GM18519 (cell line): ENCODE results near the gene C11orf21.

ENCODE experiments used
- ATAC-seq: cut with Tn5 transposase; IDR thresholded peaks from one replicate; pipeline ENCODE4 v1.9.1; 2021; ENCODE audit warnings: mild to moderate bottlenecking, moderate library complexity; ENCODE audit not compliant: unreplicated experiment, low FRiP score

The C11orf21 gene

GRCh38 chr11:2309251-2310072 is 7.7 kb upstream of the C11orf21 start:
- no peak for ATAC-seq

DNA sequence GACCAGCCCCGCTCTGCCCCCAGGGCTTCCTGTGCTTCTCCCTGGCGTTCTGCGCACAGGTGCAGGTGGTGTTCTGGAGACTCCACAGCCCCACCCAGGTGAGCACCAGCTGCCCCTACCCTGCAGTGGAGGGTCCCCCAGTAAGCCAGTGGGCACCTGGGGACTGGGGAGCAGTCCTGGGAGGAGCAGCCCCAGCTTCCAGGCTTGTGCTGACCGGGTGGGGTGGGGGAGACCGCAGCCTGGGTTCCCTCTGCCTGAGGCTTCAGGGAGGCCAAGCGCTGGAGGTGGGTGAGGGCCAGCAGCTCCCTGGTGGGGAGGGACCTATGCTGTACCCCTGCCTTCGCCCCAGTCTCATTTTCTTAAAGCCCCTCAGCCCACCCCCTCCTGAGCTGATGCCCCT is 7.0 kb upstream of the C11orf21 start:
- no peak for ATAC-seq

DNA sequence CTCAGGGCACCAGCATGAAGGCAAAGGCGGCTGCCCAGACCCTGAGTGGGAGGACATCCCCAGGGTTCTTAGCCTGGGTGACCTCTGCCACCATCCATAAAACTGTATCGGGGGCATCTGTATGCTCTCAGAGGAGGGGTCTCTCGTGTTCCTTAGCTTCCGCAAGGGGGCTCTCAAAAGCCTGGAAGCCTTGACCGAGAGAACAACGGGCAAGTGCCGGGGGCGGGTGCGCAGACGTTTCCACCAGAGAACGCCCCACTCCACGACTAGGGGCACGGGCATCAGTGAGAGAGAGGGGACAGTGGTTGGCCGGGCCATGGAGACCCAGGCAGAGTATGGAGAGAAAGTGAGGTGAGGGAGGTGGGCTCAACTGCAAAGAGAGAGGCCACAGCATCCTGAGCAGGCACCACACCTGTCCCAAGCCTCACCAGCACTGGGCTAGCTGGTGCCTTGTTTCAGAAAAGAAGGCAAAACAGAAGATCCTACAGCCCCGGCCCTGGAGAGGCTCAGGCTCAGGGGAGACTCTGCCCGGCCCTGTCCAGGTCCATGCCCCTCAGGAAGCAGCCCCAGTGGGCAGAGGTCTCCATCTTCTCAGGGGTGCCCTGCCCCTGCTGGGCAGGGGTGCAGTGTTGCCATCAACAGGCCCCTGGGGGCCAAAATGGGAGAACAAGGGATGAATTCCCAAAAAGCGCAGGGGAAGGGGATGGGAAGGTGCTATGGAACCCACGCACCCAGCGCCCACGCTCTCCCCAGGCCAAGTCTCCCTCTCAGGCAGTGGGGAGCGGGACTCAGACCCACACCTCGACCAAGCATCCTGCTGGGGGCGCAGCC is 6.0 kb upstream of the C11orf21 start:
- no peak for ATAC-seq

- no peak for ATAC-seq
Observed at GRCh38 chr11:2306877-2307500, 5.3 kb upstream of the C11orf21 start.

DNA sequence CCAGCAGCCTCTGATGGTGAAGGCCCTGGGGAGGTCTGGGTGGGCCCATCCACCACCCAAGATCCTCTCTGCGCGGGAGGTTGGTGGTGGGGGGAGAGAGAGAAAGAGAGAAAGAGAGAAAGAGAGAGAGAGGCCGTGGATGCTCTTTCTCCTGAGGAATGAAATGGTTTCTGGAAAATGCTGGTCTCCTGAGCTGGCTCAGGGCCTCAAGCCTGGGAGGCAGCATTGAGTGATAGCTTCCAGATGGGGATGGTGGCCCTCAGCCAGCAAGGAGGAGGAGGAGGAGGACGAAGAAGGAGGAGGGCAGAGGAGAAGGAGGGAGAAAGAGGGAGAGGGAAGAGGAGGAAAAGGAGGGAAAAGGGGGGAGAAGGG is 4.7 kb upstream of the C11orf21 start:
- ATAC-seq, result no peak

- no peak for ATAC-seq
Observed at GRCh38 chr11:2305788-2306451, 4.2 kb upstream of the C11orf21 start.

DNA sequence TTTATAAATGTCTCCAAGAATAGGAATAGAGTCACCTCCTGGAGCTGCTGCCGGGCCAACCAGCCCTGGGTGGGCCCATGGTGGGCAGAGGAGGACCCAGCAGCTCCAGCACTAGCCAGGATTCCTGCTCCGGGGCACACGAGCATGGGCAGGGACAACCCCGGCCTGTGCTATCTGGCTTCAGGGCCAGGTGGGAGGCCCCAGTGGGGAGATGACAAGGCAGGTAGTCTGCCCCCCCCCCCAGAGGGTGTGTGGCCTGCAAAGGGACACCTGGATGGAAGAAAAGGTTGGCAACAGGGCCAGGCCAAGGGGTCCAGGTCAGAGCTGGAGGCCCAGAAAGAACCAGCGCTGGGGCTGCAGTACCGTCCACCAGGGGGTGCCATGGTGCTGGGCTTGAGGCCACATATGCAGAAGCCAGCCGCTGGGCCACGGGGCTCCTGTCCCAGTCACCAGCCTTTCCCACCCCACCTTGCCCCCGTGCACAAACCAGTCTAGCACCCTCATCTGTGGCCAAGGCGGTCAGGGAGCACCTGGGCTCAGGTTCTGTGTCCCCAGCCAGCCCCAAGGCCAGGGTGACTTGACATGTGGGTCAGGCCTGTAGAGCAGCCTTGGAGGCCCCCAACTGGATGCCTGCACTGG is 3.5 kb upstream of the C11orf21 start:
- no peak for ATAC-seq

- no peak for ATAC-seq
Observed at GRCh38 chr11:2304506-2305139, 2.9 kb upstream of the C11orf21 start.

DNA sequence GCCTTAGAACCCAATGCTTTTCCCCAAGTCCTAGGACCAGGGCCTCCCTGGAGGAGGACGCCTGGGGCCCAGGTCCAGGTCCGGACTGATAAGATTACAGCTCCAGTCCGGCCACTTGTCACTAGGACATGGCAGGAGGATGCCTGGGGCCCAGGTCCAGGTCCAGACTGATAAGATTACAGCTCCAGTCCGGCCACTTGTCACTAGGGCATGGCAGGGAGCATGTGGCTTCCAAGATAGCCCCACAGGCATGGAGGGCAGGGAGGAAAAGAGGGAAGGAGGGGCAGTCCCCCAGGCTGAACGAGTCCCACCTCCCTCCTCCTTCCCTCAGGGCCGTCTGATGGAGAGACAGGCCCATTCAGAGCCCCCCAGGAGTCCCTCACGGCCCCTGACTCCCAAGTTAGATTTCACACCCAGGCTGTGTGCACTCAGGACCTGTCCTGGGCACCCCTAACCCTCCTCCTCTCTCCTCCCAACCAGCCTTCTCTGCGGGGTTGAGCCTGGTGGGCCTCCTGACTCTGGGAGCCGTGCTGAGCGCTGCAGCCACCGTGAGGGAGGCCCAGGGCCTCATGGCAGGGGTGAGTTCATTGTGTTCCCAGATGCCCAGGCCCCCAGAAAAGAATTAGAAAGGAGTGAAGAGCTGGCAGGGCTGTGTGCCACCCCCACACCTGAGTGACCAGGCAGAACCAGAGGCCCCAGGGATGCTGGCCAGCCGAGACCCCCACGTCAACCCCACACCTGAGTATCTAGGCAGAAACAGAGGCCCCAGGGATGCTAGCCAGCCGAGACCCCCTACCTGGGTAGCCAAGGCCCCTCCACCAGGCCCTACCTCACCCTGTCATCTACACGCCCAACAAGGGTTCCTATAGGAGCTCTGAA is 2.1 kb upstream of the C11orf21 start:
- no peak for ATAC-seq

DNA sequence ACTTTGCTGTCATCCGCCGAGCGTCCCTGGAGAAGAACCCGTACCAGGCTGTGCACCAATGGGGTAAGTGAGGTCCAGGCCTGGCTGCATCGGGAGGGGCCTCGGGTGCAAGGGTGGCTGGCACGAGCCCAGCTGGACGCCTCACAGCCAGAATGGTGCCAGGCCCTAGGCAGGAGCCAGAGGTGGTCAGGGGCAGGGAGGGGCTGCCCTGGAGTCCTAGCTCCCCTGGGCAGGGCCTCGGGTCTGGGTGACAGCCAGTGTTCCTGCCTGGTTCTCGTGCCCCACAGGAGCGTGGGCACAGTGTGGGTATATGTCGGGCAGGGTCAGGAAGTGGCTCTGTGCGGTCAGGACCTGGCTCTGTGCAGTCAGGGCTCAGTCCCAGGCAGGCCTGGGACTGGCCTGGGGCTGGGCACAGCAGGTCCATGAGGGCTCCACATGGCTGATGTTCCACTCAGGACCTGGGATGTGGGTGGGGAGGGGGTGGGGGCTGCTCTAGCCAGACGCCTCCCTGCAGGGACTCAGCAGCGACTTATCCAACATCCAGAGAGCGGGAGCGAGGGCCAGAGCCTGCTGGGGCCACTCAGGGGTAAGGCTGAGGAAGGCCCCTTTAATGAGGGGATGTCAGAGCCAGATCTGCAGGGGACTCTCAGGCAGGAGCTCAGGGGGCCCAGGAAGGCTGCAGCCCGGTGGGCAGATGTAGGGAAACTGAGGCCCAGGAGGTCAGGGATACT is 1.3 kb upstream of the C11orf21 start:
- no peak for ATAC-seq

GRCh38 chr11:2302306-2302895 is 683 bp upstream of the C11orf21 start:
- ATAC-seq, result no peak

DNA sequence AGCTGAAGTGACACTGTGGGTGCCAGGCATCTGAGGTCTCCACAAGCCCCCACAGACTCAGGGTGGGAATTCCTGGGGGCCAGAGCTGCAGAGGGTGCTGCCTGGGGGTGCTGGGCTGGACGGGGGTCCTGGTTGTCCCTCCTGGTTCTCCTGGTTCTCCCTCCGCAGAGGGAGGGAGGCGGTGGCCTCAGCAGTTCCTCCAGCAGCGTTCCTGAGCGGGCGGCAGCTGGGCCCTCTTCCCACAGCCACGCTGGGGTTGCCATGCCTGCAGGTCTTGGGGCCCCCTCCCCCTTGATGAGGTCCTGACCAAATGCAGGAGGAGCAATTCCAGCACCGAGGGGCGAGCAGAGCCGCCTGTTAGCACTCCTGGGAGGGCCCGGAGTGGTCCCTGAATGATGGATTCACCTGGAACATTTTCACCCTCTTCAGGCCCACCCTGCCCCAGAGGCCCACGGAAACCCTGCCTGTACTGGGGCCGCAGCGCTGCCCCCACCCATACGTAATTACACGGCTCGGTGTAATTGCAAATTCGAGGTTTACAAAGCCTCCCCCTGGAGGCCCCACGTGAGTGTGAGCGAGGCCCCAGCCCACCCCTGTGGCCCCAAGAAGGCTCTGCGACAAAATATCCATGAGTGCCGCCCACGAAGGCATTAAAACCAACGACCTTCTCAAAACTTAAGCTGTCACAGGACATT is 635 bp downstream of the C11orf21 start:
- ATAC-seq, result no peak

- ATAC-seq, result no peak
Observed at GRCh38 chr11:2300290-2300935, 1.3 kb downstream of the C11orf21 start.

DNA sequence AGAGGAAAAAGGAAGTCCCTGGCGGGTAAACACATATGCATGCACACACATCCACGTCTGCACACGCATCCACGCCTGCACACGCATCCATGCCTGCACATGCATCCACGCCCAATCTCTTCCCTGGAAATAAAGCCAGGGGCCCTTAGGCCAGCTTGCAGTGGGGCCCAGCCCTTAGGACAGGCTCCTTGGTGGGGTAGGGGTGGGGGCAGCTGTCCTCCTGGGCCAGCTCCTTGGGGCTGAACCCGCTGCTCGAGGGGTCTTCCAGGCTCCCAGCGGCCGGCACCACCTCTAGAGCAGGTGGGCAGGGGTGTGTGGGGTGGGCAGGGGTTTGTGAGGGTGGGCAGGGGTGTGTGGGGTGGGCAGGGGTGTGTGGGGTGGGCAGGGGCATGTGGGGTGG is 1.9 kb downstream of the C11orf21 start:
- no peak for ATAC-seq

DNA sequence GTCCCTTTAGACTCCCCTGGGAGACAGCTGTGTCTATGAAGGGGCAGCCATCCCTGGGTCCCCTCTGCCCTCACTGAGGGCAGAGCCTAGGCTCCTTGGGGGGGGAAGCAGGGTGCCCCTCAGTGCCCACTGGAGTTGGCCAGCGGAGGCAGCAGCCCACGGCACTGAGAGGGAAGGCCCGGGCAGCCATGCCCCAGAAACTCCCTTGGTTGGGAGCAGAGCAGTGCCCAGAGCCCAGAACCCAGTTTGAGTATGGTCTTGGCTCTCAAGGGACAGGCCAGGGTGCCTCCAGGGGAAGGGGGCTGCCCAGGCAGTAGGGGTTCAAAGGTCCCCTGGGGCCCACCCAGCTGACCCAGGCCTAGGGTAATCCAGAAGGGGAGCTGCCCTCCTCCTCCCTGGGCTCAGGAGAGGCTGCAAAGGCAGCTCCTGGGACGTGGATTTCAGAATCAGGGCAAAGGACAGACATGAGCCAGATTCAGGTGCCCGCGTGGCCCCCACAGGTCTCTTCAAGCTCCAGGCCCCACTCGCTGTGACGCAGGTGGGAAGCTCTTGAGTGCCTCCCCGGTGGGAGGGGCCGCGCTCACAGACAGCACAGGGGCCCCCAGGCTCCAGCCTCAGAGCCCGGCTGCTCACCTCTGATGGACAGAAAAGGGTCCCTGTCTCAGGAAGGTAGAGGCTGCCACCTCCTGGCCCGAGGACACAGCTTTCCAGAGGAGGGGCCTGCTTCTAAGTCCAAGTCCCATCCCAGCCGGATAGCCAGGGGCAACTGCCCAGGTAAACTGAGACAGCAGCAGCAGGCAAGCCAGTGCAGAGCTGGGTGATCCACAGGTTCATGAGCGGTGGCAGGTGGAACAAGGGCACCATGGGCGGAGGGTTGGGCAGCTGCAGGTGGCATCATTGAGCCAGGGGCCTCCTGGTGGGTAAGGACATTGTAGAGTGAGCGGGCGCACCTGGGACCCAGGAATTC is 2.6 kb downstream of the C11orf21 start:
- no peak for ATAC-seq
